Measurements from ENCODE around the gene PITRM1. TPM values are rescaled to one million over a fixed set of nuclear protein-coding genes. Genes with fewer than 3 reads are reported as not detected.

PITRM1 gene
- polyA plus RNA-seq, 1 of the 3 experiments (the other 2 are of a cell fraction), result 79.6 TPM

DNA sequence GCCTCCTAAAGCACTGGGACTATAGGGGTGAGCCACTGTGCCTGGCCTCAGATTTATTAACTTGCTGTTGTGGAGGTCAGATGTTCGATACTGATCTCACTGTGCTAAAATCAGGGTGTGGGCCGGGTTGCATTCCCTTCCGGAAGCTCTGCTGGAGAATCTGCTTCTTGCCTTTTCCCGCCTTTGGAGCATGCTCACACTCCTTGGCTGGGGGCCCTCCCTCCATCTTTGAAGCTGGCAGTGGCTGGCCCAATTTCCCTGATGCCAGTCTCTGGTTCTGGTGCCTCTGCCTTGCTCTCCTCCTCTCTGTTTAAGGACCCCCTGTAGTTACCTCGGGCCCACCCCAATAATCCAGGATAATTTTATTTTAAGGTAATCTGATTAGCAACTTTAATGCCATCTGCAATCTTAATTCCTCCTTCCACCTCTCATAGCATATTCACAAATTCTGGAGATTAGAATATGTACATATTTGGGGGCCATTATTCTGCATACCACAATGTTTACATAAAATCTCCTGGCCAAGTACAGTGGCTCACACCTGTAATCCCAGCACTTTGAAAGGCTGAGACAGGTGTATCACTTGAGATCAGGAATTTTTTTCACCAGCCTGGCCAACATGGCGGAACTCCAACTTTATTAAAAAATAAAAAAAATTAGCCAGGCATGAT is 7.9 kb upstream of the PITRM1 start:
- POLR2A ChIA-PET, result no interaction called here
- H3K79me2 ChIP-seq (ENCODE audit: insufficient read depth), result no peaks in the 10 kb centered on the region

GRCh38 chr10:3179174-3179573 is 6.6 kb upstream of the PITRM1 start:
- ChIA-PET POLR2A (no interaction called here), CTCF (interaction anchor here (1.4 to 3.9 kb wide), 3 partner anchors 14 to 1587 kb away, joined by 3 to 12 read pairs (median 6); no protein-coding TSS in a partner anchor)
- H2AFZ ChIP-seq (ENCODE audit: low read depth), result no peak overlapping the region
- no peaks in the 10 kb centered on the region for H3K36me3 ChIP-seq (replicated peaks in 1 of 2; ENCODE audit: control insufficient read depth in 1 of 2, insufficient read depth in 2 of 2, low read length in 1 of 2)
- H3K9me3 ChIP-seq, result no peaks in the 10 kb centered on the region
- DNase-seq, result no peak
- no peaks in the 10 kb centered on the region for H3K9me2 ChIP-seq
- no peak for TF ChIP-seq IRF3 (IDR thresholded peaks at IDR 0.05; ENCODE audit: low read depth, low read length)
- TF ChIP-seq FOSL2 (IDR thresholded peaks at IDR 0.05; ENCODE audit: borderline replicate concordance, low read depth), result no peak
- TF ChIP-seq, protein P1, sequence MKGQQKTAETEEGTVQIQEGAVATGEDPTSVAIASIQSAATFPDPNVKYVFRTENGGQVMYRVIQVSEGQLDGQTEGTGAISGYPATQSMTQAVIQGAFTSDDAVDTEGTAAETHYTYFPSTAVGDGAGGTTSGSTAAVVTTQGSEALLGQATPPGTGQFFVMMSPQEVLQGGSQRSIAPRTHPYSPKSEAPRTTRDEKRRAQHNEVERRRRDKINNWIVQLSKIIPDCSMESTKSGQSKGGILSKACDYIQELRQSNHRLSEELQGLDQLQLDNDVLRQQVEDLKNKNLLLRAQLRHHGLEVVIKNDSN (IDR thresholded peaks at IDR 0.05; ENCODE audit: borderline replicate concordance, low read depth), result no peak
- no peak for TF ChIP-seq RXRA (IDR thresholded peaks at IDR 0.05; ENCODE audit: borderline replicate concordance, low read depth)
- no peak for TF ChIP-seq CTCF (IDR thresholded peaks at IDR 0.05)
- TF ChIP-seq YY1 (IDR thresholded peaks at IDR 0.05; ENCODE audit: low read depth), result no peak
- no peak for TF ChIP-seq FOXM1 (IDR thresholded peaks at IDR 0.05; ENCODE audit: low read depth)
- no peak for TF ChIP-seq SIN3A (IDR thresholded peaks at IDR 0.05; ENCODE audit: borderline replicate concordance, low read depth, low read length)
- TF ChIP-seq GATA2 (CRISPR knock-in tag; IDR thresholded peaks at IDR 0.05), result no peak
- TF ChIP-seq EP300 (IDR thresholded peaks at IDR 0.05; ENCODE audit: borderline replicate concordance in 1 of 2, low read depth in 1 of 2, low read length in 1 of 2), result no peak
- no peak for TF ChIP-seq ELF1 (IDR thresholded peaks at IDR 0.05)
- TF ChIP-seq POLR2AphosphoS5 (IDR thresholded peaks at IDR 0.05; ENCODE audit: low read depth, low read length), result no peak
- TF ChIP-seq, protein P2, sequence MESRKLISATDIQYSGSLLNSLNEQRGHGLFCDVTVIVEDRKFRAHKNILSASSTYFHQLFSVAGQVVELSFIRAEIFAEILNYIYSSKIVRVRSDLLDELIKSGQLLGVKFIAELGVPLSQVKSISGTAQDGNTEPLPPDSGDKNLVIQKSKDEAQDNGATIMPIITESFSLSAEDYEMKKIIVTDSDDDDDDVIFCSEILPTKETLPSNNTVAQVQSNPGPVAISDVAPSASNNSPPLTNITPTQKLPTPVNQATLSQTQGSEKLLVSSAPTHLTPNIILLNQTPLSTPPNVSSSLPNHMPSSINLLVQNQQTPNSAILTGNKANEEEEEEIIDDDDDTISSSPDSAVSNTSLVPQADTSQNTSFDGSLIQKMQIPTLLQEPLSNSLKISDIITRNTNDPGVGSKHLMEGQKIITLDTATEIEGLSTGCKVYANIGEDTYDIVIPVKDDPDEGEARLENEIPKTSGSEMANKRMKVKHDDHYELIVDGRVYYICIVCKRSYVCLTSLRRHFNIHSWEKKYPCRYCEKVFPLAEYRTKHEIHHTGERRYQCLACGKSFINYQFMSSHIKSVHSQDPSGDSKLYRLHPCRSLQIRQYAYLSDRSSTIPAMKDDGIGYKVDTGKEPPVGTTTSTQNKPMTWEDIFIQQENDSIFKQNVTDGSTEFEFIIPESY (IDR thresholded peaks at IDR 0.05; ENCODE audit: borderline replicate concordance, low read depth), result no peak
- TF ChIP-seq, protein P3, sequence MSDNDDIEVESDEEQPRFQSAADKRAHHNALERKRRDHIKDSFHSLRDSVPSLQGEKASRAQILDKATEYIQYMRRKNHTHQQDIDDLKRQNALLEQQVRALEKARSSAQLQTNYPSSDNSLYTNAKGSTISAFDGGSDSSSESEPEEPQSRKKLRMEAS (IDR thresholded peaks at IDR 0.05; ENCODE audit: low read depth), result no peak
- no peak for TF ChIP-seq RAD21 (IDR thresholded peaks at IDR 0.05; ENCODE audit: low read length)
- no peak for TF ChIP-seq RCOR1 (IDR thresholded peaks at IDR 0.05; ENCODE audit: low read length)
- TF ChIP-seq TEAD4 (IDR thresholded peaks at IDR 0.05; ENCODE audit: borderline replicate concordance, insufficient read depth), result no peak
- no peak for TF ChIP-seq TAF1 (IDR thresholded peaks at IDR 0.05; ENCODE audit: borderline replicate concordance, low read depth, low read length)
- no peaks in the 10 kb centered on the region for H3K4me1 ChIP-seq (ENCODE audit: control insufficient read depth in 1 of 2, insufficient read depth in 2 of 2, low read depth in 1 of 2, low read length in 1 of 2)
- no peaks in the 10 kb centered on the region; the same call in 1 of the 2 replicates for H3K27me3 ChIP-seq (ENCODE audit: insufficient read depth)
- H3K79me2 ChIP-seq (ENCODE audit: insufficient read depth), result no peaks in the 10 kb centered on the region
- no peak overlapping the region for H3K4me3 ChIP-seq (ENCODE audit: low read depth in 2 of 2, low read length in 1 of 2)
- H3F3A ChIP-seq (replicated peaks; ENCODE audit: insufficient read depth), result no peaks in the 10 kb centered on the region
- no peaks in the 10 kb centered on the region for H4K20me1 ChIP-seq (ENCODE audit: insufficient read depth)
- WGBS (ENCODE audit: low lambda C conversion rate), result 85% methylated on average over 5 of the region's 5 CpGs
- no peak overlapping the region for H3K9ac ChIP-seq
- no peak overlapping the region for H3K4me2 ChIP-seq
- H3K27ac ChIP-seq (ENCODE audit: low read depth in 2 of 2, low read length in 1 of 2), result no peak overlapping the region

More for the DNA sequence above, 7.9 kb upstream of the PITRM1 start:
- no peaks in the 10 kb centered on the region for H3K9me3 ChIP-seq
- no peaks in the 10 kb centered on the region for H3K9me2 ChIP-seq
- no peak overlapping the region for H3K4me3 ChIP-seq (ENCODE audit: low read depth in 2 of 2, low read length in 1 of 2)
- H4K20me1 ChIP-seq (ENCODE audit: insufficient read depth), result no peaks in the 10 kb centered on the region
- H3K27me3 ChIP-seq (ENCODE audit: insufficient read depth), result no peaks in the 10 kb centered on the region; the same call in 1 of the 2 replicates
- no peak for TF ChIP-seq GATA2 (CRISPR knock-in tag; IDR thresholded peaks at IDR 0.05)
- TF ChIP-seq YY1 (IDR thresholded peaks at IDR 0.05; ENCODE audit: low read depth), result peak; percentile 82; the same call in 1 of the 2 replicates
- H3K36me3 ChIP-seq (replicated peaks in 1 of 2; ENCODE audit: control insufficient read depth in 1 of 2, insufficient read depth in 2 of 2, low read length in 1 of 2), result no peaks in the 10 kb centered on the region
- 75% methylated on average over 6 of the region's 6 CpGs for WGBS (ENCODE audit: low lambda C conversion rate)
- H3K4me2 ChIP-seq, result no peak overlapping the region
- no peak overlapping the region for H3K9ac ChIP-seq
- H2AFZ ChIP-seq (ENCODE audit: low read depth), result no peak overlapping the region
- no peak overlapping the region for H3K27ac ChIP-seq (ENCODE audit: low read depth in 2 of 2, low read length in 1 of 2)
- no peaks in the 10 kb centered on the region for H3K4me1 ChIP-seq (ENCODE audit: control insufficient read depth in 1 of 2, insufficient read depth in 2 of 2, low read depth in 1 of 2, low read length in 1 of 2)
- DNase-seq, result no peak
- CTCF ChIA-PET, result interaction anchor here (1.1 to 3.9 kb wide), 4 partner anchors 13 to 1586 kb away, joined by 3 to 12 read pairs (median 6); no protein-coding TSS in a partner anchor
- no peaks in the 10 kb centered on the region for H3F3A ChIP-seq (replicated peaks; ENCODE audit: insufficient read depth)
